ENCODE data around the gene CFAP20DC. TPM values are rescaled to one million over a fixed set of nuclear protein-coding genes. Genes with fewer than 3 reads are reported as not detected.
A peak's percentile ranks its signal among the peaks of the same experiment; 100 is the strongest.

Gene CFAP20DC
- total and polyA plus RNA-seq, 2 experiments from 2014 or later: 7.4 to 11.4 TPM

DNA sequence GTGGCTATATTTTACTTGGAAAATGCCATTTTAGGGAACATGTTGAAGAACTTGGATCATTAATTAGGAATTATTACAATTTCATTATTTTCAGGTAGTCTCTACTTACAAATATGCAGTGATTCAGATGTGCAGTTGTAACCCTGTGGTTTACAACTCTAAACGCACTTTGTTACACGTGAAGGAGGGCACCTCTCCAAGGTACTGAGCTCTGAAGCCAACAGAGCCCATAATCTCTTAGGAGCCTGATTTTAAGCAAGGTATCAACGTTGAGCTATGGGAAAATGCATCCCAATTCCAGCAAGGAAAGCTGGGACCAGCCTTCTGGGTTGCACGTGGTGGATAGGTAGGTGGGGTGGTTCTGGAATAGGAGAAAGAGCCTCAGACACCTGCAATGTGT is 301.8 kb downstream of the CFAP20DC start:
- Histone ChIP-seq H3K79me2 (replicated peaks; ENCODE audit: insufficient read depth) (no peaks in the 10 kb centered on the region), H2AFZ (no peak overlapping the region), H3K36me3 (ENCODE audit: insufficient read depth) (no peaks in the 10 kb centered on the region), H3K4me1 (ENCODE audit: insufficient read depth) (no peaks in the 10 kb centered on the region), H3K27me3 (ENCODE audit: insufficient read depth) (no peaks in the 10 kb centered on the region), H3F3A (replicated peaks; ENCODE audit: low read depth) (no peaks in the 10 kb centered on the region), H3K4me3 (no peak overlapping the region), H3K9me2 (ENCODE audit: insufficient read depth) (peaks cover 8% of the 10 kb centered on the region; the same call in 1 of the 2 replicates), H3K27ac (ENCODE audit: low read depth) (no peak overlapping the region), H4K20me1 (replicated peaks; ENCODE audit: insufficient read depth) (no peaks in the 10 kb centered on the region), H3K4me2 (no peak overlapping the region)
- Mint-ChIP-seq H3K36me3 (ENCODE audit: low read depth) (no peaks in the 10 kb centered on the region), H3K4me1 (no peaks in the 10 kb centered on the region), H3K27me3 (ENCODE audit: insufficient read depth, low read depth, poor library complexity) (peaks cover 1% of the 10 kb centered on the region), H3K27ac (no peak overlapping the region), H3K9me3 (no peaks in the 10 kb centered on the region), H3K4me3 (no peak overlapping the region)
- peak; percentile 61 for TF ChIP-seq REST (IDR thresholded peaks at IDR 0.05; ENCODE audit: unreplicated experiment)
- TF ChIP-seq, protein P1, sequence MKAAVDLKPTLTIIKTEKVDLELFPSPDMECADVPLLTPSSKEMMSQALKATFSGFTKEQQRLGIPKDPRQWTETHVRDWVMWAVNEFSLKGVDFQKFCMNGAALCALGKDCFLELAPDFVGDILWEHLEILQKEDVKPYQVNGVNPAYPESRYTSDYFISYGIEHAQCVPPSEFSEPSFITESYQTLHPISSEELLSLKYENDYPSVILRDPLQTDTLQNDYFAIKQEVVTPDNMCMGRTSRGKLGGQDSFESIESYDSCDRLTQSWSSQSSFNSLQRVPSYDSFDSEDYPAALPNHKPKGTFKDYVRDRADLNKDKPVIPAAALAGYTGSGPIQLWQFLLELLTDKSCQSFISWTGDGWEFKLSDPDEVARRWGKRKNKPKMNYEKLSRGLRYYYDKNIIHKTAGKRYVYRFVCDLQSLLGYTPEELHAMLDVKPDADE (IDR thresholded peaks at IDR 0.05): no peak
- ATAC-seq (peak; percentile 43), DNase-seq (ENCODE audit: low spot score) (peak; percentile 13)

DNA sequence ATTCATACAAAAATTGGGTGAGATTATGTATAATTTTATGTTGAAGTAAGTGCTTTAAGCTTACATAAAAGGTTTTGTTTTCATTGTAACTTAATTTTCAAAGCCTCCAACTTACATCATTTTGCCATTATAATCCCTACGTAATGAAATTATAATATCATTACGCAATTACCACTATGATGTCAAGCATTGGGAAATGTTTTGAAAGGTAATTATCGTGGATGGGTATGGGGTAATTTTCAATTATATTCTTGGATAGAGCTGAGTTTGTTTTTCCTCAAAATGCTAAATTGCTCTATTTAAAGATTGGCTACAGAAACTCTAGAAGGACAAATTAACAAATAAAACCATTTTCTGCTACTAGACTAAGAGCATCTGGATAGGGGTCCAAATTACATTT is 303.1 kb downstream of the CFAP20DC start:
- Histone ChIP-seq H3K36me3 (ENCODE audit: insufficient read depth) (no peaks in the 10 kb centered on the region), H3K4me1 (ENCODE audit: insufficient read depth) (no peaks in the 10 kb centered on the region), H3K4me3 (no peak overlapping the region), H3K27ac (ENCODE audit: low read depth) (no peak overlapping the region), H3K79me2 (replicated peaks; ENCODE audit: insufficient read depth) (no peaks in the 10 kb centered on the region), H3K9me2 (ENCODE audit: insufficient read depth) (peaks cover 10% of the 10 kb centered on the region; the same call in 1 of the 2 replicates), H3K4me2 (no peak overlapping the region), H3K27me3 (ENCODE audit: insufficient read depth) (no peaks in the 10 kb centered on the region), H3F3A (replicated peaks; ENCODE audit: low read depth) (no peaks in the 10 kb centered on the region), H4K20me1 (replicated peaks; ENCODE audit: insufficient read depth) (no peaks in the 10 kb centered on the region), H2AFZ (no peak overlapping the region)
- Mint-ChIP-seq H3K27me3 (ENCODE audit: insufficient read depth, low read depth, poor library complexity) (peaks cover 1% of the 10 kb centered on the region), H3K4me3 (no peak overlapping the region), H3K4me1 (no peaks in the 10 kb centered on the region), H3K9me3 (no peaks in the 10 kb centered on the region), H3K27ac (no peak overlapping the region), H3K36me3 (ENCODE audit: low read depth) (no peaks in the 10 kb centered on the region)
- DNase-seq (ENCODE audit: low spot score): no peak
- ATAC-seq: no peak
- TF ChIP-seq STAT1 (IDR thresholded peaks at IDR 0.05; ENCODE audit: unreplicated experiment) (no peak), POLR2AphosphoS5 (IDR thresholded peaks at IDR 0.05; ENCODE audit: low read depth) (no peak), EZH2phosphoT487 (IDR thresholded peaks at IDR 0.05; ENCODE audit: unreplicated experiment) (no peak), CREB1 (CRISPR knock-in tag; IDR thresholded peaks at IDR 0.05; ENCODE audit: low read depth) (no peak), NANOG (IDR thresholded peaks at IDR 0.05; ENCODE audit: borderline replicate concordance) (no peak), ZNF331 (CRISPR knock-in tag; IDR thresholded peaks at IDR 0.05; ENCODE audit: low read depth) (no peak), REST (IDR thresholded peaks at IDR 0.05; ENCODE audit: unreplicated experiment) (no peak), ZNF114 (CRISPR knock-in tag; IDR thresholded peaks at IDR 0.05) (no peak), JUNB (IDR thresholded peaks at IDR 0.05; ENCODE audit: unreplicated experiment) (no peak), EZH2 (IDR thresholded peaks at IDR 0.05; ENCODE audit: low read depth, unreplicated experiment) (no peak)
- TF ChIP-seq, protein P1 (IDR thresholded peaks at IDR 0.05): no peak
- TF ChIP-seq, protein P2, sequence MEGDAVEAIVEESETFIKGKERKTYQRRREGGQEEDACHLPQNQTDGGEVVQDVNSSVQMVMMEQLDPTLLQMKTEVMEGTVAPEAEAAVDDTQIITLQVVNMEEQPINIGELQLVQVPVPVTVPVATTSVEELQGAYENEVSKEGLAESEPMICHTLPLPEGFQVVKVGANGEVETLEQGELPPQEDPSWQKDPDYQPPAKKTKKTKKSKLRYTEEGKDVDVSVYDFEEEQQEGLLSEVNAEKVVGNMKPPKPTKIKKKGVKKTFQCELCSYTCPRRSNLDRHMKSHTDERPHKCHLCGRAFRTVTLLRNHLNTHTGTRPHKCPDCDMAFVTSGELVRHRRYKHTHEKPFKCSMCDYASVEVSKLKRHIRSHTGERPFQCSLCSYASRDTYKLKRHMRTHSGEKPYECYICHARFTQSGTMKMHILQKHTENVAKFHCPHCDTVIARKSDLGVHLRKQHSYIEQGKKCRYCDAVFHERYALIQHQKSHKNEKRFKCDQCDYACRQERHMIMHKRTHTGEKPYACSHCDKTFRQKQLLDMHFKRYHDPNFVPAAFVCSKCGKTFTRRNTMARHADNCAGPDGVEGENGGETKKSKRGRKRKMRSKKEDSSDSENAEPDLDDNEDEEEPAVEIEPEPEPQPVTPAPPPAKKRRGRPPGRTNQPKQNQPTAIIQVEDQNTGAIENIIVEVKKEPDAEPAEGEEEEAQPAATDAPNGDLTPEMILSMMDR (conservative IDR thresholded peaks at IDR 0.05; ENCODE audit: low read depth in 2 of 2): no peak
